Neuronal stem cell (in vitro differentiated cells): Measurements from ENCODE around the gene IRF2.

ENCODE experiments used
- DNase-seq: peaks from one replicate; pipeline ENCODE4 v3.0.0-alpha.2; 2013; ENCODE audit warnings: low spot score
- H2AFZ ChIP-seq: one replicate; pipeline ENCODE4 v1.6.1; 2013; ENCODE audit warnings: mild to moderate bottlenecking, low read length, inconsistent platforms
- H2AK5ac ChIP-seq: 2 replicates; pipeline ENCODE4 v1.6.1; 2013; ENCODE audit warnings: low read depth, mild to moderate bottlenecking, inconsistent platforms, low read length, moderate library complexity, mixed read lengths
- H2BK120ac ChIP-seq: 2 replicates; pipeline ENCODE4 v1.6.1; 2013; ENCODE audit warnings: low read depth, mild to moderate bottlenecking, inconsistent platforms, low read length, moderate library complexity, mixed read lengths
- H2BK12ac ChIP-seq: one replicate; pipeline ENCODE4 v1.6.1; 2013; ENCODE audit warnings: low read length, inconsistent platforms
- H2BK15ac ChIP-seq: 2 replicates; pipeline ENCODE4 v1.6.1; 2013; ENCODE audit warnings: mild to moderate bottlenecking, low read length, inconsistent platforms, mixed read lengths
- H2BK5ac ChIP-seq: one replicate; pipeline ENCODE4 v1.6.1; 2013; ENCODE audit warnings: inconsistent platforms, mild to moderate bottlenecking, low read length, moderate library complexity
- H3K14ac ChIP-seq: one replicate; pipeline ENCODE4 v1.6.1; 2013; ENCODE audit warnings: low read length, inconsistent platforms
- H3K18ac ChIP-seq: 2 replicates; pipeline ENCODE4 v1.6.1; 2013; ENCODE audit warnings: low read length, inconsistent platforms
- H3K23ac ChIP-seq: 2 replicates; pipeline ENCODE4 v1.6.1; 2013; ENCODE audit warnings: low read depth, mild to moderate bottlenecking, mixed read lengths, low read length, inconsistent platforms; ENCODE audit not compliant: poor library complexity
- H3K27ac ChIP-seq: replicated peaks from 3 replicates; pipeline ENCODE4 v1.5.1; 2013; ENCODE audit warnings: low read length, inconsistent platforms
- H3K27me3 ChIP-seq, 3 experiments: 2 replicates each; pipeline ENCODE4 v1.6.1; 2013; ENCODE audit warnings: low read length in 3 of 3, mild to moderate bottlenecking in 2 of 3, inconsistent platforms in 1 of 3, low read depth in 1 of 3, mixed read lengths in 1 of 3, moderate library complexity in 1 of 3; ENCODE audit not compliant: control insufficient read depth in 3 of 3, insufficient read depth in 3 of 3
- H3K36me3 ChIP-seq, 2 donors: replicated peaks in 1 of 2; 2 replicates each; pipeline ENCODE4 v1.6.1; 2013; ENCODE audit warnings: low read length in 2 of 2; ENCODE audit not compliant: control insufficient read depth in 2 of 2, insufficient read depth in 2 of 2
- H3K4ac ChIP-seq: 2 replicates; pipeline ENCODE4 v1.6.1; 2013; ENCODE audit warnings: inconsistent platforms, mild to moderate bottlenecking, low read length, moderate library complexity
- H3K4me1 ChIP-seq, 2 donors: 1 replicate in 1 of 2; 2 replicates in 1 of 2; pipeline ENCODE4 v1.6.1; 2013; ENCODE audit warnings: low read length in 2 of 2, low read depth in 1 of 2; ENCODE audit not compliant: control insufficient read depth in 2 of 2, insufficient read depth in 1 of 2
- H3K4me2 ChIP-seq: one replicate; pipeline ENCODE4 v1.6.1; 2013; ENCODE audit warnings: mild to moderate bottlenecking, low read length, inconsistent platforms; ENCODE audit not compliant: insufficient read depth, poor library complexity, severe bottlenecking
- H3K4me3 ChIP-seq, 2 donors: 2 replicates each; pipeline ENCODE4 v1.5.1; 2013; ENCODE audit warnings: low read length in 2 of 2, mild to moderate bottlenecking in 2 of 2, inconsistent platforms in 1 of 2, moderate library complexity in 1 of 2
- H3K79me1 ChIP-seq: one replicate; pipeline ENCODE4 v1.6.1; 2013; ENCODE audit warnings: low read depth, mild to moderate bottlenecking, inconsistent platforms, low read length, moderate library complexity
- H3K9ac ChIP-seq: one replicate; pipeline ENCODE4 v1.6.1; 2013; ENCODE audit warnings: mild to moderate bottlenecking, low read depth, low read length, inconsistent platforms; ENCODE audit not compliant: poor library complexity
- H3K9me3 ChIP-seq, 2 donors: replicated peaks in 1 of 2; 2 replicates each; pipeline versions ENCODE3 to v1.6.1; 2013; ENCODE audit warnings: low read length in 2 of 2, mild to moderate bottlenecking in 2 of 2, inconsistent platforms in 1 of 2, low read depth in 1 of 2, mixed read lengths in 1 of 2, moderate library complexity in 1 of 2; ENCODE audit not compliant: control insufficient read depth in 2 of 2, insufficient read depth in 1 of 2
- H4K8ac ChIP-seq: one replicate; pipeline ENCODE4 v1.6.1; 2013; ENCODE audit warnings: low read depth, mild to moderate bottlenecking, inconsistent platforms, low read length, moderate library complexity
- H4K91ac ChIP-seq: one replicate; pipeline ENCODE4 v1.6.1; 2013; ENCODE audit warnings: low read length, low read depth, mild to moderate bottlenecking, inconsistent platforms; ENCODE audit not compliant: poor library complexity
- WGBS, 2 donors: extraction: QIAGEN DNeasy Blood & Tissue Kit; methylation state at CpG; one replicate each; pipeline ENCODE4 v1.1.7; 2013; ENCODE audit warnings: missing lambda C conversion rate in 2 of 2, mixed read lengths in 1 of 2; ENCODE audit not compliant: insufficient read length in 2 of 2, insufficient replicate concordance in 1 of 2; ENCODE audit errors: extremely low coverage in 2 of 2; 5-methylcytosine and 5-hydroxymethylcytosine counted together

Gene IRF2

GRCh38 chr4:184489771-184490170 is 15.4 kb upstream of the IRF2 start:
- no peak overlapping the region for H2AFZ ChIP-seq
- H3K27ac ChIP-seq: no peak overlapping the region
- H3K14ac ChIP-seq: no peak overlapping the region
- H3K18ac ChIP-seq: no peak overlapping the region
- no peak overlapping the region for H4K91ac ChIP-seq
- no peak overlapping the region for H3K23ac ChIP-seq
- no peak overlapping the region for H3K9ac ChIP-seq
- no peak overlapping the region for H2BK12ac ChIP-seq
- no CpG with 5 or more reads among the region's 8 CpGs for WGBS, 2 donors
- H3K4ac ChIP-seq: no peak overlapping the region
- no peaks in the 10 kb centered on the region for H3K36me3 ChIP-seq
- H2BK5ac ChIP-seq: no peak overlapping the region
- H3K79me1 ChIP-seq: no peaks in the 10 kb centered on the region
- no peak overlapping the region for H3K4me2 ChIP-seq
- H2BK15ac ChIP-seq: no peak overlapping the region
- DNase-seq: no peak
- H3K27me3 ChIP-seq: no peaks in the 10 kb centered on the region
- no peak overlapping the region for H2AK5ac ChIP-seq
- H3K4me3 ChIP-seq: no peak overlapping the region
- no peaks in the 10 kb centered on the region for H3K4me1 ChIP-seq
- H3K9me3 ChIP-seq: peaks cover 0 to 4% of the 10 kb centered on the region in 2 donors
- no peak overlapping the region for H2BK120ac ChIP-seq
- no peak overlapping the region for H4K8ac ChIP-seq

GRCh38 chr4:184487503-184487902 is 13.2 kb upstream of the IRF2 start:
- no peak overlapping the region for H4K91ac ChIP-seq
- no peak overlapping the region for H2BK12ac ChIP-seq
- no peak overlapping the region for H3K14ac ChIP-seq
- H3K9ac ChIP-seq: no peak overlapping the region
- no peak overlapping the region for H2BK5ac ChIP-seq
- no peaks in the 10 kb centered on the region for H3K27me3 ChIP-seq
- H2BK15ac ChIP-seq: no peak overlapping the region
- no peak overlapping the region for H3K23ac ChIP-seq
- H3K4me1 ChIP-seq: no peaks in the 10 kb centered on the region
- H3K18ac ChIP-seq: no peak overlapping the region
- no peak overlapping the region for H3K4me2 ChIP-seq
- H4K8ac ChIP-seq: no peak overlapping the region
- H2AK5ac ChIP-seq: no peak overlapping the region
- DNase-seq: no peak
- no peaks in the 10 kb centered on the region for H3K79me1 ChIP-seq
- no peak overlapping the region for H3K4ac ChIP-seq
- no CpG with 5 or more reads among the region's 9 CpGs for WGBS, 2 donors
- no peaks in the 10 kb centered on the region for H3K36me3 ChIP-seq
- H2BK120ac ChIP-seq: no peak overlapping the region
- H3K9me3 ChIP-seq: peaks cover 2 to 8% of the 10 kb centered on the region in 2 donors
- H2AFZ ChIP-seq: no peak overlapping the region
- H3K4me3 ChIP-seq: no peak overlapping the region
- H3K27ac ChIP-seq: no peak overlapping the region

GRCh38 chr4:184485279-184485678 is 10.9 kb upstream of the IRF2 start:
- Histone ChIP-seq H3K4me2 (no peak overlapping the region), H4K91ac (no peak overlapping the region), H3K14ac (no peak overlapping the region), H3K18ac (no peak overlapping the region), H3K4ac (no peak overlapping the region), H3K23ac (no peak overlapping the region), H3K4me3 (no peak overlapping the region), H3K27ac (no peak overlapping the region), H2BK12ac (no peak overlapping the region), H3K27me3 (no peaks in the 10 kb centered on the region), H3K79me1 (no peaks in the 10 kb centered on the region), H2BK15ac (no peak overlapping the region), H4K8ac (no peak overlapping the region), H3K9ac (no peak overlapping the region), H2BK5ac (no peak overlapping the region), H3K4me1 (no peaks in the 10 kb centered on the region), H2AK5ac (no peak overlapping the region), H2AFZ (no peak overlapping the region), H3K36me3 (no peaks in the 10 kb centered on the region), H2BK120ac (no peak overlapping the region), H3K9me3 (peaks cover 2 to 8% of the 10 kb centered on the region in 2 donors)
- DNase-seq: no peak
- no CpG with 5 or more reads among the region's 2 CpGs for WGBS, 2 donors

GRCh38 chr4:184481544-184481943 is 7.2 kb upstream of the IRF2 start:
- Histone ChIP-seq H2BK15ac (no peak overlapping the region), H2BK120ac (no peak overlapping the region), H2AK5ac (no peak overlapping the region), H3K36me3 (no peaks in the 10 kb centered on the region), H3K79me1 (peaks cover 1% of the 10 kb centered on the region), H3K4ac (no peak overlapping the region), H3K4me2 (no peak overlapping the region), H3K9ac (no peak overlapping the region), H3K27me3 (no peaks in the 10 kb centered on the region), H2BK5ac (no peak overlapping the region), H4K8ac (no peak overlapping the region), H2AFZ (no peak overlapping the region), H3K27ac (no peak overlapping the region), H4K91ac (no peak overlapping the region), H3K14ac (no peak overlapping the region), H3K4me3 (no peak overlapping the region), H3K18ac (no peak overlapping the region), H3K4me1 (peaks cover 2 to 4% of the 10 kb centered on the region in 2 donors), H3K23ac (no peak overlapping the region), H3K9me3 (peaks cover 2 to 8% of the 10 kb centered on the region in 2 donors), H2BK12ac (no peak overlapping the region)
- WGBS, 2 donors: no CpG with 5 or more reads among the region's 6 CpGs
- DNase-seq: no peak
